Activated CD8-positive, alpha-beta T cell treated with anti-CD3 and anti-CD28 coated beads for 36 hours (primary cell): ENCODE data around the gene ASB7. TPM values are rescaled to one million over a fixed set of nuclear protein-coding genes. Genes with fewer than 3 reads are reported as not detected.

ENCODE experiments used
- ATAC-seq: fragments of 200-7000 bp; cut with Tn5 transposase; one replicate; pipeline ENCODE4 v1.10.0; 2021; ENCODE audit warnings: mild to moderate bottlenecking, moderate library complexity
- CTCF ChIA-PET: fragments of 350-600 bp; sonication (Branson Sonifier 250); formaldehyde crosslinking; loops from one replicate; lab custom pipeline; 2021; ENCODE audit warnings: antibody characterized with exemption; lab: Charles Lee
- POLR2A ChIA-PET: fragments of 350-600 bp; sonication (Branson Sonifier 250); formaldehyde crosslinking; loops from one replicate; lab custom pipeline; 2021; ENCODE audit warnings: antibody characterized with exemption; lab: Charles Lee
- DNase-seq: peaks from one replicate; pipeline ENCODE4 v3.0.0-alpha.2; 2020
- H3K27ac Mint-ChIP-seq: one replicate; pipeline ENCODE4 v1.8.0; 2021; ENCODE audit warnings: mild to moderate bottlenecking, mixed read lengths
- H3K27me3 Mint-ChIP-seq: one replicate; pipeline ENCODE4 v1.8.0; 2021; ENCODE audit warnings: mixed read lengths
- H3K36me3 Mint-ChIP-seq: one replicate; pipeline ENCODE4 v1.8.0; 2021; ENCODE audit warnings: low read depth, mixed read lengths
- H3K4me1 Mint-ChIP-seq: one replicate; pipeline ENCODE4 v1.8.0; 2021; ENCODE audit warnings: low read depth, mixed read lengths
- H3K4me3 Mint-ChIP-seq: one replicate; pipeline ENCODE4 v1.8.0; 2021; ENCODE audit warnings: mild to moderate bottlenecking, moderate library complexity, mixed read lengths
- H3K9me3 Mint-ChIP-seq: one replicate; pipeline ENCODE4 v1.8.0; 2021; ENCODE audit warnings: mixed read lengths
- intact Hi-C: fragments of 100-400 bp; cut with micrococcal nuclease; formaldehyde crosslinking; loops from one replicate; pipeline ENCODE4 v1.10.0; 2022
- total RNA-seq, 2 experiments: library from RNA; stranded (reverse); gene quantifications; one replicate each; pipeline ENCODE4 v1.2.3, GENCODE V29; 2021
- TF ChIP-seq, protein P1 (sequence below): fragments of 200-600 bp; IDR thresholded peaks from one replicate; pipeline ENCODE4 v1.8.0; 2022; ENCODE audit warnings: antibody characterized with exemption, mild to moderate bottlenecking

The ASB7 gene
- total RNA-seq, 2 experiments from 2014 or later: 15.7 to 18.4 TPM

DNA sequence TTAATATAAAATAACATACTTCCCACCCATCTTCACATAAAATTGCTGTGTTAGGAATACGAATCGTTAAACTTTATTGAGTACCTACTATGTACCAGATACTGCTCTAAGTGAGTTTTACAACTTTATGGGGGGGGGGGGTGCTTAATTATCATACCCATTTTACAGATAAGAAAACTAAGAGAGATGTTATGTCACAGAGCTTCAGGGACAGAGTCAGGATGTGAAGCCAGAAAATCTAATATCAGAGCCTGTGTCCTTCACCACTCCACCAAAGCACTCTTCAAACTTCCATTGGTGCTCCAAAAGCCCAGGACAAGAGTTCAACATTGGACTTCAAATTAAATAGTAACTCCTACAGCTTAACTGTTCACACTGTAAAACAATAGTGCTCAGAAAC is 9.0 kb upstream of the ASB7 start:
- Mint-ChIP-seq H3K27ac (peak overlapping the region; percentile 81), H3K9me3 (peaks cover 20% of the 10 kb centered on the region), H3K4me1 (peaks cover 71% of the 10 kb centered on the region), H3K27me3 (no peaks in the 10 kb centered on the region), H3K36me3 (peaks cover 70% of the 10 kb centered on the region), H3K4me3 (no peak overlapping the region)
- TF ChIP-seq, protein P1, sequence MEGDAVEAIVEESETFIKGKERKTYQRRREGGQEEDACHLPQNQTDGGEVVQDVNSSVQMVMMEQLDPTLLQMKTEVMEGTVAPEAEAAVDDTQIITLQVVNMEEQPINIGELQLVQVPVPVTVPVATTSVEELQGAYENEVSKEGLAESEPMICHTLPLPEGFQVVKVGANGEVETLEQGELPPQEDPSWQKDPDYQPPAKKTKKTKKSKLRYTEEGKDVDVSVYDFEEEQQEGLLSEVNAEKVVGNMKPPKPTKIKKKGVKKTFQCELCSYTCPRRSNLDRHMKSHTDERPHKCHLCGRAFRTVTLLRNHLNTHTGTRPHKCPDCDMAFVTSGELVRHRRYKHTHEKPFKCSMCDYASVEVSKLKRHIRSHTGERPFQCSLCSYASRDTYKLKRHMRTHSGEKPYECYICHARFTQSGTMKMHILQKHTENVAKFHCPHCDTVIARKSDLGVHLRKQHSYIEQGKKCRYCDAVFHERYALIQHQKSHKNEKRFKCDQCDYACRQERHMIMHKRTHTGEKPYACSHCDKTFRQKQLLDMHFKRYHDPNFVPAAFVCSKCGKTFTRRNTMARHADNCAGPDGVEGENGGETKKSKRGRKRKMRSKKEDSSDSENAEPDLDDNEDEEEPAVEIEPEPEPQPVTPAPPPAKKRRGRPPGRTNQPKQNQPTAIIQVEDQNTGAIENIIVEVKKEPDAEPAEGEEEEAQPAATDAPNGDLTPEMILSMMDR: no peak
- CTCF ChIA-PET: interaction anchor here (1.0 to 1.3 kb wide), 2 partner anchors 21 to 243 kb away, joined by 4 to 5 read pairs; no protein-coding TSS in a partner anchor
- no peak for ATAC-seq
- intact Hi-C loops: no loop called here
- POLR2A ChIA-PET: no interaction called here
- no peak for DNase-seq

DNA sequence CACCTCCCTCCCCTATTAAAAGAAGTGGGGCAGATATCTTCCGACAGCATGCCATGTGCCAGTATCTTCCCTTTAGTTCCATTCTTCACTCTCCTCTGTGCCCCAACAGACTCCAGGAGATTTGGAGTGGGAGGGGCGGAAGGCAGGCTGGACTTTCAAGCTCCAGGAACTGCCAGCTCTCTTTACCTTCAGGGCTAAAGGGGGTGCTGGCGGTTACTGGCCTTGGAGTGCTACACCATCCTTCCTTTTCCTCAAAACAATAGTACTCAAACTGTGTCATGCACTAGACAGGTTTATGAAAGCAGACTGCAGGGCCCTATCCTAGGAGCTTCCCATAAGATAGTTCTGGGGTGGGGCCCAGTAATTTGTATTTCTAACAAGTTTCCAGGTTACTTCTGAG is 6.4 kb upstream of the ASB7 start:
- TF ChIP-seq, protein P1: no peak
- H3K27ac Mint-ChIP-seq: peak overlapping the region; percentile 98
- no peak for ATAC-seq
- intact Hi-C loops: loop anchor here (5.0 kb wide), 1 partner anchor 254 kb away; the partner anchor contains the start of gene ADAMTS17
- ChIA-PET CTCF (interaction anchor here (0.7 to 1.8 kb wide), 3 partner anchors 23 to 254 kb away, joined by 3 to 8 read pairs (median 4); no protein-coding TSS in a partner anchor), POLR2A (interaction anchor here (1.0 to 1.5 kb wide), 2 partner anchors 10 to 246 kb away, joined by 3 to 12 read pairs; no protein-coding TSS in a partner anchor)
- no peaks in the 10 kb centered on the region for H3K27me3 Mint-ChIP-seq
- peak overlapping the region; percentile 72 for H3K4me3 Mint-ChIP-seq
- H3K9me3 Mint-ChIP-seq: peaks cover 5% of the 10 kb centered on the region
- H3K36me3 Mint-ChIP-seq: peaks cover 58% of the 10 kb centered on the region
- DNase-seq: peak; percentile 20
- H3K4me1 Mint-ChIP-seq: peaks cover 80% of the 10 kb centered on the region

DNA sequence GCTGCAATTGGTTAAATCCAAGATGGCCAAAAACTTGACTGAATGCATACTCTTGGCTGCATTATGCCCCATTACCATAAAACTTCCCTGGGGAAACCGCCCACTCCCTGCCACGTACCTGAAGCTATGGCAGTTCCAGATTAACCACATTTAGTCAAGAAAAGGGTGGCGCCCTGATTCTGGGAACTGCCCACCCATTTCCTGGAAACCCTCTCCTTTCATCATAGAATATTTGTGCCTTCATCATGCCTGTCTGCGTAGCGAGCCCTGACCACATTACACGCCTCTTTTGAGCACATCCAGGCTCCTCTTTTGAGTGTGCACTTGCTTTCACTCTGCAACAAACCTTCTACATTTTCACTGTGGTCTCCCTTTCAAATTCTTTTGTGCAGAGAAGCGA is 5.6 kb upstream of the ASB7 start:
- POLR2A ChIA-PET: interaction anchor here (1.5 kb wide), 1 partner anchor 11 kb away, joined by 12 read pairs; no protein-coding TSS in a partner anchor
- peak overlapping the region; percentile 98 for H3K27ac Mint-ChIP-seq

DNA sequence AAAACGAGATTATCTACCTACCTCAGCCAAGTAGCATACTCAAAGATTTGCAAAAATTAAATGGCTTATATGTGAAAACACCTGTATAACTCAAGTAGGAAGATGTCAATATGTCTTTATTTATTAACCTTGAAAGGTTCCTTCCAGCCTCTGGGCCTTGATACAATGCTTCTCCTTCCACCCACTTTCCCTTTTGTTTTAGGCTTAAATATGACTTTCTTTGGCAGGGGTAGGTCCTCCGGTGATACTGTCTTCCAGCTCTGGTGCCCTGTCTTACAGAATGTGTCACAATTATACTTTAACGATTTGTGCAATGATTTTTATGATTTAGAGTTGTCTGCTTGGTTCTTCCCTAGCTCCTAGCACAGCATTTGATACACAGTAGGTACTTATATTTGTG is 4.5 kb upstream of the ASB7 start:
- TF ChIP-seq, protein P1: no peak
- DNase-seq: no peak
- Mint-ChIP-seq H3K36me3 (peaks cover 40% of the 10 kb centered on the region), H3K27me3 (no peaks in the 10 kb centered on the region), H3K9me3 (no peaks in the 10 kb centered on the region), H3K4me3 (peak overlapping the region; percentile 72), H3K4me1 (peaks cover 61% of the 10 kb centered on the region), H3K27ac (peak overlapping the region; percentile 98)
- intact Hi-C loops: loop anchor here (5.0 kb wide), 1 partner anchor 256 kb away; the partner anchor contains the start of gene ADAMTS17
- ATAC-seq: no peak
- POLR2A ChIA-PET: interaction anchor here (0.7 kb wide), 1 partner anchor 256 kb away, joined by 3 read pairs; no protein-coding TSS in a partner anchor
- CTCF ChIA-PET: interaction anchor here (1.2 to 3.1 kb wide), 2 partner anchors 248 to 256 kb away, joined by 3 to 24 read pairs; partner anchors contain the start of gene ADAMTS17

More for the DNA sequence above, 5.6 kb upstream of the ASB7 start:
- intact Hi-C loops: loop anchor here (5.0 kb wide), 1 partner anchor 254 kb away; the partner anchor contains the start of gene ADAMTS17
- H3K27me3 Mint-ChIP-seq: no peaks in the 10 kb centered on the region
- CTCF ChIA-PET: interaction anchor here (0.8 to 3.1 kb wide), 3 partner anchors 20 to 247 kb away, joined by 3 to 24 read pairs (median 4); no protein-coding TSS in a partner anchor
- DNase-seq (peak; percentile 99), ATAC-seq (peak; percentile 84)
- H3K36me3 Mint-ChIP-seq: peaks cover 50% of the 10 kb centered on the region
- TF ChIP-seq, protein P1: no peak
- H3K4me3 Mint-ChIP-seq: peak overlapping the region; percentile 72
- peaks cover 71% of the 10 kb centered on the region for H3K4me1 Mint-ChIP-seq
- peaks cover 2% of the 10 kb centered on the region for H3K9me3 Mint-ChIP-seq

DNA sequence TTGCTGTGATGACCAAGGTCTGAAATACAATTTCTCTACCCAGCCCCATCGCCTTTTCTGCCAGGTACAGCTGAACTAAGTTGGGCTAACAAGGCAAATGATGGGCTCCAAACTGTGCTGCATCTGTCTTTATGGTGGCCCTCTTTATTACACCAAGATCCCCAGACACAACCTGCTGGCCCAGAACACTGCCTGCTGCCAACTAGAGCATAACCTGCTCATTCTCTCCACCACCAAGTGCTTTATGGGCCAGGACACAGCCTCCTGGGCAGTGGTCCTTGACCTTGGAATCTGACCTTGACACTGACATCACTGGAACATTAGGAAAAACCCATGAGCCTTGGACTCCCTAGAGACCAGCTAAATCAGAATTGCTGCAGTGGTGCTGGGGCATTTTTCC is 3.7 kb upstream of the ASB7 start:
- H3K4me1 Mint-ChIP-seq: peaks cover 59% of the 10 kb centered on the region
- intact Hi-C loops: loop anchor here (5.0 kb wide), 1 partner anchor 256 kb away; the partner anchor contains the start of gene ADAMTS17
- peak; percentile 16 for DNase-seq

More for the DNA sequence above, 3.7 kb upstream of the ASB7 start:
- Mint-ChIP-seq H3K36me3 (peaks cover 38% of the 10 kb centered on the region), H3K4me3 (no peak overlapping the region), H3K9me3 (no peaks in the 10 kb centered on the region), H3K27ac (peak overlapping the region; percentile 98), H3K27me3 (no peaks in the 10 kb centered on the region)
- ChIA-PET CTCF (interaction anchor here (1.2 to 3.1 kb wide), 2 partner anchors 248 to 256 kb away, joined by 3 to 24 read pairs; partner anchors contain the start of gene ADAMTS17), POLR2A (interaction anchor here (0.7 kb wide), 1 partner anchor 256 kb away, joined by 3 read pairs; no protein-coding TSS in a partner anchor)
- TF ChIP-seq, protein P1: no peak
- no peak for ATAC-seq
